Gastroesophageal sphincter (tissue), 4 donors: ENCODE data around the gene KRT1. TPM values are rescaled to one million over a fixed set of nuclear protein-coding genes. Genes with fewer than 3 reads are reported as not detected.

ENCODE experiments used
- ATAC-seq: fragments of 150-250 bp; one replicate; pipeline ENCODE4 v1.9.1; 2016; ENCODE audit warnings: mild to moderate bottlenecking, moderate library complexity
- H3K27ac ChIP-seq, 4 donors: fragments of 200-600 bp; sonication (generic) in 3 of 4; 1 replicate in 3 of 4; 2 replicates in 1 of 4; pipeline ENCODE4 v1.5.1; 2016 to 2019
- H3K27me3 ChIP-seq: fragments of 200-600 bp; sonication (generic); one replicate; pipeline ENCODE4 v1.5.1; 2019
- H3K36me3 ChIP-seq, 2 donors: fragments of 200-600 bp; sonication (generic); one replicate each; pipeline ENCODE4 v1.5.1; 2019; ENCODE audit warnings: control low read depth in 1 of 2
- H3K4me1 ChIP-seq, 3 donors: fragments of 200-600 bp; sonication (generic); 1 replicate in 2 of 3; 2 replicates in 1 of 3; pipeline ENCODE4 v1.5.1; 2016 to 2019; ENCODE audit warnings: control low read depth in 2 of 3
- H3K4me3 ChIP-seq, 2 donors: fragments of 200-600 bp; sonication (generic); one replicate each; pipeline ENCODE4 v1.5.1; 2019; ENCODE audit warnings: mild to moderate bottlenecking in 1 of 2, moderate library complexity in 1 of 2
- H3K9me3 ChIP-seq, 3 donors: fragments of 200-600 bp; sonication (generic); one replicate each; pipeline ENCODE4 v1.5.1; 2017 to 2019; ENCODE audit warnings: control low read depth in 2 of 3
- CTCF ChIP-seq, 4 experiments: fragments of 200-600 bp in 2 of 4; fragments of 450-650 bp in 2 of 4; sonication (generic) in 1 of 4; IDR thresholded peaks; one replicate each; pipeline ENCODE4 v1.5.1; 2017 to 2019; ENCODE audit warnings: antibody characterized with exemption in 4 of 4, mild to moderate bottlenecking in 2 of 4, moderate library complexity in 2 of 4
- EP300 ChIP-seq: sonication (generic); formaldehyde crosslinking; IDR thresholded peaks from one replicate; pipeline ENCODE4 v1.6.1; 2017; ENCODE audit warnings: antibody characterized with exemption, mild to moderate bottlenecking
- POLR2A ChIP-seq, 2 donors: fragments of 450-650 bp; IDR thresholded peaks; one replicate each; pipeline ENCODE4 v1.6.1; 2017; ENCODE audit warnings: antibody characterized with exemption in 2 of 2, mild to moderate bottlenecking in 2 of 2, moderate library complexity in 1 of 2
- POLR2AphosphoS5 ChIP-seq: sonication (generic); formaldehyde crosslinking; IDR thresholded peaks from one replicate; pipeline ENCODE4 v1.6.1; 2017; ENCODE audit warnings: antibody characterized with exemption
- WGBS, 2 donors: methylation state at CpG; one replicate each; pipeline ENCODE4 v1.1.5; 2018; ENCODE audit warnings: low coverage in 1 of 2; 5-methylcytosine and 5-hydroxymethylcytosine counted together
- total RNA-seq, 4 donors: library from RNA; depleted of rRNA; stranded (reverse); fragments of >200 nt; gene quantifications; one replicate each; pipeline ENCODE4 v1.1.0, GENCODE V29; 2016

The KRT1 gene
- total RNA-seq, 4 donors from 2014 or later = not detected

GRCh38 chr12:52701281-52701680 lies 21.1 kb upstream of the KRT1 start:
- H3K4me3 ChIP-seq = no peak overlapping the region
- H3K27me3 ChIP-seq = peaks cover 72% of the 10 kb centered on the region
- TF ChIP-seq POLR2AphosphoS5 (no peak), POLR2A (IDR thresholded peaks at IDR 0.05) (no peak), CTCF (IDR thresholded peaks at IDR 0.05) (no peak), EP300 (no peak)
- no peaks in the 10 kb centered on the region for H3K36me3 ChIP-seq
- no peak overlapping the region for H3K27ac ChIP-seq
- no peaks in the 10 kb centered on the region for H3K4me1 ChIP-seq
- ATAC-seq = no peak
- H3K9me3 ChIP-seq = no peaks in the 10 kb centered on the region
- 93 to 100% methylated on average over 2 to 6 of the region's 12 CpGs for WGBS, 2 donors

- Histone ChIP-seq H3K4me1 (no peaks in the 10 kb centered on the region), H3K9me3 (no peaks in the 10 kb centered on the region), H3K27me3 (peaks cover 63% of the 10 kb centered on the region), H3K4me3 (no peak overlapping the region), H3K27ac (no peak overlapping the region), H3K36me3 (no peaks in the 10 kb centered on the region)
- TF ChIP-seq CTCF (IDR thresholded peaks at IDR 0.05) (no peak), EP300 (no peak), POLR2A (IDR thresholded peaks at IDR 0.05) (no peak), POLR2AphosphoS5 (no peak)
- no peak for ATAC-seq
- 33% methylated on average over 1 of the region's 2 CpGs; no CpG with 5 or more reads in 1 of the 2 donors for WGBS, 2 donors
Observed at GRCh38 chr12:52699960-52700359, 19.8 kb upstream of the KRT1 start.

GRCh38 chr12:52699373-52699772 lies 19.2 kb upstream of the KRT1 start:
- no peaks in the 10 kb centered on the region for H3K9me3 ChIP-seq
- ATAC-seq = no peak
- no peaks in the 10 kb centered on the region for H3K36me3 ChIP-seq
- TF ChIP-seq CTCF (IDR thresholded peaks at IDR 0.05) (no peak), EP300 (no peak), POLR2A (IDR thresholded peaks at IDR 0.05) (no peak), POLR2AphosphoS5 (no peak)
- H3K27me3 ChIP-seq = peaks cover 58% of the 10 kb centered on the region
- H3K27ac ChIP-seq = no peak overlapping the region
- H3K4me3 ChIP-seq = no peak overlapping the region
- WGBS, 2 donors = 100% methylated on average over 1 to 2 of the region's 2 CpGs
- no peaks in the 10 kb centered on the region for H3K4me1 ChIP-seq

- Histone ChIP-seq H3K9me3 (no peaks in the 10 kb centered on the region), H3K27ac (no peak overlapping the region), H3K27me3 (peaks cover 57% of the 10 kb centered on the region), H3K36me3 (no peaks in the 10 kb centered on the region), H3K4me3 (no peak overlapping the region), H3K4me1 (no peaks in the 10 kb centered on the region)
- no peak for ATAC-seq
- TF ChIP-seq EP300 = no peak
- no peak for TF ChIP-seq CTCF (IDR thresholded peaks at IDR 0.05)
- no peak for TF ChIP-seq POLR2AphosphoS5
- no peak for TF ChIP-seq POLR2A (IDR thresholded peaks at IDR 0.05)
- 48 to 73% methylated on average over 3 to 4 of the region's 11 CpGs for WGBS, 2 donors
Observed at GRCh38 chr12:52698651-52699340, 18.6 kb upstream of the KRT1 start.

- Histone ChIP-seq H3K9me3 (no peaks in the 10 kb centered on the region), H3K27ac (no peak overlapping the region), H3K4me1 (no peaks in the 10 kb centered on the region), H3K36me3 (no peaks in the 10 kb centered on the region), H3K27me3 (peaks cover 52% of the 10 kb centered on the region), H3K4me3 (no peak overlapping the region)
- TF ChIP-seq CTCF (IDR thresholded peaks at IDR 0.05) (no peak), POLR2AphosphoS5 (no peak), EP300 (no peak)
- ATAC-seq = no peak
- 0 to 67% methylated on average over 1 to 2 of the region's 2 CpGs for WGBS, 2 donors
Observed at GRCh38 chr12:52697058-52697582, 16.9 kb upstream of the KRT1 start.
